IPS DF 4.7 (cell line): ENCODE measurements around the gene FSTL4.
"Not testable (repeated sequence)": the region's sequence is repeated elsewhere in the genome, so short reads cannot be mapped to it uniquely, and the experiment has no call there.

ENCODE experiments used
- DNase-seq: peaks from one replicate; pipeline ENCODE4 v3.0.0-alpha.2; 2013; ENCODE audit warnings: low spot score; ENCODE audit errors: extremely low read depth

Gene FSTL4

DNA sequence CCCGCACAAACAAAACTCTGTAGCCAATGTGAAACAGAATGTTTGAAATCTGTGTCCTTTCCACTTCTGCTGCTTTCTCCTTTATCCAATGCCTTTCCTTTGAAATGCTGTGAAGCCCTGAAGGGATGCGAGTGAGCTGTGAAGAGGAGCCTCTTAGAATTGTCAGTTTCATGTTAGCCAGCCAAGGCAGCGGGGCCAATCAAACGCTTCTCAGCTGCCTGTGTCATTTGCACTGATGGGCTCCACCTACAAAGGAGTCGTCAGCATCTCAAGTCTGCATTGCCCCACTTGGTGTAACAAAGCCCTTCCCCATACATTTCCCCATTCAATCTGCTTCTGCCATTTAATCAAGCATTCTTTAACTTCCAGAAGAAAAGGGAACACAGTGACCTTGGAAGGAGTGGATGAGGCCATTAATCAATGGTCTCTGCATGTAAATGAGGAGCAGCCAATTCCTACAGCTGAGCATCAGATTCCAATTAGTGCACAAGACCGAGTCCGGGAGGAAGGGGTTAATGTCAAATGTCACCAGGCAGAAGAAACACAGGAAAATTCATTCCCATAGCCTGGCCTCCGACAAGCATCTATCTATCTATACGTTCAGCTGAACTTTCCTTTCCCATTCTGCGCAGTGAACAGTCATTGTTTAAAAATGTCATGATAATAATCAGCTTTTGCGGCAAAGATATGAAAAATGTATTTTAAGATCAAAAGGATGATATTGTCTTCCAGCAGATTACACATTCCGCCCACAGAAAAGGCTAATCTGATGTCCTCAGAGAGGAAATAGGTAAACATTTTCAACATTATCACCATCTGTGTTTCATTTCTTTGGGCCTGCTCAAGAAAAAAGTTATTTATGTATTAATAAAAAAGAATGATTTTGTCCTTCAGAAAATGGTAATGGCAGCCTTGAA lies 154.6 kb downstream of the FSTL4 start:
- no peak for DNase-seq

DNA sequence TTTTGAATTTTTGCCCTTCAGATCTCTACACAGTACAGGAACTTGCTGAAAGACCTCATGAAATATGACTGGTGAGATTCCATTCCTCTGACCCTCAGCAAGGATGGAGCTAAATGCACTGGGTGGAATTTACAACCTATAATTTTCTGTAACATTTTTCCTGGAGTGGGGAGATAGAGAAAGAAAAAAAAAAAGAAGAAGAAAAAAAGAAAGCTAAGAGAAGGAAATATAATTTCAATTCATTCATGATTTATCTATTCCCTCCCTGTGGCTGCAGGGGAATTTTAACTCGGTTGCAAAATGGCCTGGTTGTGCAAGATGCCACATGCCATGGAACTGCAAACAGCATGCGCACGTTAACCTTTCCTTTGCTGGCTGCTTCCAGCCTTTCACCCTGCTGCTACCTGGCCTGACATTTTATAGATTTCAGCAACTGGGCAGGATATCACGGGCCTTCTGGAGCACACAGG lies 155.4 kb downstream of the FSTL4 start:
- DNase-seq, result no peak

DNA sequence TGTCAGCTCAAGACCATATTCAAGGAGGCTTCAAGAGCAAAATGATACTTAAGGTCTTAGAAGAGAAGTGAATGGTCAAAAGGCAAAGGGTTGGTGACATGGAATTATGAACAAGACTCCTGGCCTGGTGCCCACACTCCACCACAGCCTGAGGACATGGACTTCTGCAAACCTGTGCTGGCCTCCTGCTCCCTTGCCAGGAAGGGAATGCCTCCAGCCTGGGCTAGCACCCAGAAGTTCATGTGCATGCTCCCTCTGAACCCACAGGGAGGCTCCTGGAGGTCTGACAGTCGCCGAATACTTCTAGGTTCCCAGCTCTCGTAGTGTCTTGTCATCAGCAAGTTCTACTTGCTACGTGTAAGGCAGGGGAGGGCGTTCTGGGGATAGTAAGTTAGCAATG lies 156.7 kb downstream of the FSTL4 start:
- no peak for DNase-seq

DNA sequence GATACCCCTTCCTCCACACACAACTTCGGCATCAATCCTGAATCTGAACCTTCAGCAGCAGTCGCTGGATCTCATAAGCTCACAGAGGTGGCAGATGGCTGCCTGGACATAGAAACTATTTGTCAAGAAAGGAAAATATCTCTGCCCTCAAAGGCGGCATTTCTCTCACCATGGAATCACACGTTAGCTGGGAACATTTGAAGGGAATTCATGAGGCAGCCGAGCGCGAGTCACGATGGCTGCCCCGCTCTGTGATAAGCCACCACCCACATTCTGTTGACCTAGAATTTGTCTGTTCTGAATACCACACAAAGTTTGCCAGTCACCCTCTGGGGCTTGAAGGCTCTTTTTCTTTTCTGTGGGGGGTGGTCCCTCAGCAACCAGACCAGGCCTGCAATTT lies 157.9 kb downstream of the FSTL4 start:
- DNase-seq, result no peak

DNA sequence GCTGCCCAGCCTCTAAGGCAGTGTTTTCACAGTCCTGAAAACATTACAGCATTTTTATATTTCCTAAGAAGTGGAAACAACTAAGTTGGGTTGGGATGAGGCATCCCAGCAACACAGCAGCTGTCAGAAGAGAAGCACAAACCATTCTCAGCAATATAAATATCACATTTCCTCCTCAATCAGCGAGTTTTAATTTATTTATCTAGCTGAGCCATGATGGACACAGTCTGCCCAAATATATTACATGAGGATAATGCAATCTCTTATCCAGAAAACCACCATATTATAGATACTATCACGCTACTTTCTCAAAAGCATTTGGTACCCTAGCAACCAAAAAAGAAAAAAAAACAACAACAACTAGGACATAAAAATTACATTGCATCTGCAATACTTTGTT lies 158.5 kb downstream of the FSTL4 start:
- DNase-seq, result no peak

DNA sequence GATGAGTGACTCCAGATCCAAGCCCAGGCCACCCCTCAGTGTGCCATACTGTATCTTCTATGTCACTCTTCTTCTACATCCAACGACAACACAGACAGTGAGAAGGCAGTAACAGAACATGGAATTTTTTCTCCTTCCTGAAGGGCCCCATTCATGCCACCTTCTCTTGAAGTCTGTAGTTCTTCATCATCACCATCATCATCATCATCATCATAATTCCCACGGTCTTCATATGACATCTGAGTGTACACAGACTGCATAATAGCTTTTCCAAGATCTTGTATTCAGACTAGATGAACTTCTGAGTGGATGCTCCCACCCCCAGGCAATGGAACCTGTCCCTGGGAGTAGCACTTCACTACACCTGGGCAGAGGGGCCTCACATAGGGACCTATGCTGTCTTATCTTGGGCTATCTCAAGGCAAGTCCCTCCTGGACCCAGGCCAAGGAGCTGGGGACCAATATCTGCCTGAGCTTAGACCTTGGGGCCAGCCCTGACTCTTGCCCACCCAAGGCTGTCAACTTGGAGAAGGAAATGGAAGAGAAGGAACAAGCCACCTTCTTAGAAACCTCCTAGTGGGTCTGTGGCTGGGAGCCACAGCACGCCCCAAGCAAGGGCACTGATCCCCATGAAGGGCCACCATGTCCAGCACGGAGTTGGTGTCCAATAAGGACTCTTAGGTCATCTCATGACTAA lies 159.1 kb downstream of the FSTL4 start:
- DNase-seq, result no peak

DNA sequence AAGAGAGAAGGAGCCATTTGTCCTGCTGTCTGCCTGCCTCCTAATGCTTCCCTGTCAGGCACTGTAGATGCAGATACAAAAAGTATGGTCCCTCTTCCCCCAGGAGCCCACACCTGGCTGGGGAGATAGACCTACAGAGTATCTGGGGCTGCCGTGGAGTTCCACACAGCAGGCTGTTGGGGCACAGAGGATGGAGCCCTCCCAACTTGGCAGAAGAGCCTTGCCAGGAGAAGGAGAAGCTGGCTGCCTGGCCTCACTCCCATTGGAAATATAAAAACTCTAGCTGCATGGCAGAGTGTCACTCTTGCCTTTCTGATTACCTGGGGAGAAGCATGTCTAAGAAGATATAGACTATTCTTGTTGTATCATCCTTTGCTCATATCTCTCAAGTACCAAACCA lies 160.4 kb downstream of the FSTL4 start:
- DNase-seq, result no peak

DNA sequence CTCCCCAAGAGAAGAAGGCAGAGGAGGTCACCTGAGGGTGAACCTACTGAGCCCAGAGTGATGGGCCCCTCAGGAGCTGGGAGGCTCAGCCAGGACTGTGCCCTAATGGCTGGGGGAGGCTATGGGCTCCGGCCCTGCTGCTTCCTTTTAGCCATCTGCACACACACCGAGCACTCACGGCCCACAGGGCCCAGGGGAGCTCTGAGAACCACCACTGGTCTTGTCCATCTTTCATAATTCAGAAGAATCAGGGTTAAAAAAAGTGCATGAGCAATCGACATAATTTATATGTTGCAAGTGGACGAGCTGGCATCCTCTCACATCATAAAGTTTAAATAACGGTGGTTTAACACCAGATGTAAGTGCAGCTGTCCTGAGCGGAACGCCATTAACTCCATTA lies 162.1 kb downstream of the FSTL4 start:
- no peak for DNase-seq

DNA sequence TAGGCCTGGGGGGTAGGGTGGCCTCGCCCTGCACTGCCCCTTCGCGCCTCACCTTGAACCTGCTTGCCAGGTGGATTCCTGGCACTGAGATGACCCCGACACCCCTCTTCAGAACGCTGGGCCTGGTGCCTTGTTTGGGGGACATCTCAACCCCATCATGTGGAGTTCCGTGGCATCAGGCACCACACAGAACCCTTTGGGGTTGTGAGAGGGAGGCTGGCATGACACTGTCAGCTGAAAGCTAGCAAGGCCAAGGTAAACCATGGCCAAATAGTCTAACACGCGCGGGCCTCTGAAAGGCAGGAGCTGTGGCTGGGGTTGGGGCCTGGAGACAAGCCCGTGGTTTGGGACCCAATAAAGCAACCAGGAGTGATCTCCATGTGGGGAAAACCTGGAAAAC lies 163.2 kb downstream of the FSTL4 start:
- no peak for DNase-seq

DNA sequence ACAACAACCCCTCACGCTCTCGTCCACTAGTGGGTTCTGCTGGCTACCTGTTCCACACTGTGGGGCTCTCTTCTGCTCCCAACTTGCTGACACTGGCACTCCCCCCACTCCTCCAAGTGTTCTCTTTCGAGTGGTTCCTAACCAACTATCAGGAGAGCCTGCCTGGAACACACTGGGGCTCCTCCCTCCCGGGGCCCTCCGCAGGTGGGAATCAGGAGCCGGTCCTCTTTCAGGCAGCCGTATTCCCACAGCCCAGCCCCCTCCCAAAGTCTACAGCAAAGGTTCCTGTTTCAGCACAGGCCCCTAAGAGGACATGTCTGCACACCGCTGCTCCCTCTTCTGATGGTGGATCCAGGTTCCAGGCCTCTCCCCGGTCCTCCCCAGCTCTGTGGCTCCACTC lies 165.9 kb downstream of the FSTL4 start:
- no peak for DNase-seq

DNA sequence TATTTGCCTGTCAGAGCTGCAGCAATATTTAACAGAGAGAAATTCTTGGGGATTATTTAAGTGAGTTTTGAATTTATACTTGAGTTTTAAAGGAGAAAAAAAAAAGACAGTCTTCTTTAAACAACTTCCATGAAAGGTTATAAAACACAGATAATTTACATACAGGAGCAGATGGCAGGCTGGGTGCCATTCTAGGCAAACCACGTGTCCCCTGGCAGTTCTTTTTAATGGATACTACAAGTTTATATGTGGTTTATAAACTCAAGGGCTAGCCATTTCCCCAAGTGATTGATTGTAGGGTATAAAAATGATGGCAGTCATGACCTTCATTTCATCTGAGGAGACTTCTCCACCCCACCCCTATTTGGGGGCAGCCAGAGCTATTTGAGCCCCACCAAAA lies 166.6 kb downstream of the FSTL4 start:
- no peak for DNase-seq

DNA sequence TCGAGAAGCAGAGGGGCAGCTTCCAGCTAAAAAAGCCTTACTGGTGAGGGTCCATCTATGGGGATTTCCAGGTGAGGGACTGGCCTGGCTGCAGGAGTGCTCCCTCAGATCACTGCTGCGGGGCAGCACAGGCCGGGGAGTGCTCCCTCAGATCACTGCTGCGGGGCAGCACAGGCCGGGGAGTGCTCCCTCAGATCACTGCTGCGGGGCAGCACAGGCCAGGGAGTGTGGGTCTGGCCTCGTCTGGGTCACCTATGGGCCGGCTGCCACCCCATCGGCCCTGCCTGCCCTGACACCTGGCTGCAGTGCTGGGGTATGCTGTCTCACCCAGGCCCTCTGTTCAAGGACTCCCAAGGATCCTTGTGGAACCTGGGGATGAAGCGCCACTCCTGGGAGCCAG lies 167.1 kb downstream of the FSTL4 start:
- DNase-seq, result not testable (repeated sequence)

DNA sequence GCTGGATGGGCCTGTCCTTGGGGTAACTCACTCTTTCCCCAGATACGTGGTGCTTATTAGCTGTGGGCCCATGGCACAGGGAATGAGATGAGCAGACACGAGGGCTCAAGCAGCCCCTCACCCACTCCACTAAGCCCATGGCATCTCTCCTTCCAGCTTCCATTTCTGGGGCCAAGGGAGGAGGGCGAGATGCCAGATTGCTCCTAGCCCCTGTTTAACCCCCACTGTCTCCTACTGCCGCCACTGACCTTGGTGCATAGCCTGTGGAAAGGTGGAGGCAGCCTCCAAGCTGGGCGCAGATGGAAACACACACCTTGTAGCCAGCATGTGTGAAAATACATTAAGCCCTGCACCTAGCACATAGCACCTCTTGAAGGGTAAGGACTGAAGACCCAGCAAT lies 167.6 kb downstream of the FSTL4 start:
- no peak for DNase-seq

DNA sequence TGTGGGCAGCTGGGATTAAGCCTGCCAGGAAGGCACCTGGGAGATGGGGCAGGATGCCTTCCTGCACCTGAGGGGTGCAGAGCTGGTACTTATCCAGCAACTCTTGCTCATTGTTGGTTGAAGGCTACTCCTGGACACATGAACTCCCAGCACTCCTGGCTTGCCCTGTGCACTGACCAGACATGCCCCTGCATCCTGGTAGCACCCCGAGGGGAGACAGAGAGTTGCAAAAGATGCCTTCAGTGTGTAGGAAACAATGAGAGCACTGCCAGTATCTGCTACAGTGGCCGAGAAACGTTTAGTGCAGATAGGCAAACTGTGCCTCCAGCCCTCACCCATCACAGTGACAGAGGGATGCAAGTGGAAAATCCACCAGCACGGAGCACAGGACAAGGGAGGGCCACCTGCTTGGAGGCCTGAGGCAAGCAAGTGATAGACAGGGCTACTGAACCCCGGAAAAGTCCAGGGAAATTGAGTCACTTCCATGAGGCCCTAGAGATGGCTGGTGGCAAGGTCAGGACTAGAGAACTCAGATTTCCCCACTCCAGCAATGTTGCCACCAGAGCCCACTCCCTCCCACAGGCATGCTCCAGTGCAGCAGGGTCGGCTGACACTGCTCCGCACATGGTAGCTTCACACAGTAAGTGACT lies 171.1 kb downstream of the FSTL4 start:
- DNase-seq, result no peak

DNA sequence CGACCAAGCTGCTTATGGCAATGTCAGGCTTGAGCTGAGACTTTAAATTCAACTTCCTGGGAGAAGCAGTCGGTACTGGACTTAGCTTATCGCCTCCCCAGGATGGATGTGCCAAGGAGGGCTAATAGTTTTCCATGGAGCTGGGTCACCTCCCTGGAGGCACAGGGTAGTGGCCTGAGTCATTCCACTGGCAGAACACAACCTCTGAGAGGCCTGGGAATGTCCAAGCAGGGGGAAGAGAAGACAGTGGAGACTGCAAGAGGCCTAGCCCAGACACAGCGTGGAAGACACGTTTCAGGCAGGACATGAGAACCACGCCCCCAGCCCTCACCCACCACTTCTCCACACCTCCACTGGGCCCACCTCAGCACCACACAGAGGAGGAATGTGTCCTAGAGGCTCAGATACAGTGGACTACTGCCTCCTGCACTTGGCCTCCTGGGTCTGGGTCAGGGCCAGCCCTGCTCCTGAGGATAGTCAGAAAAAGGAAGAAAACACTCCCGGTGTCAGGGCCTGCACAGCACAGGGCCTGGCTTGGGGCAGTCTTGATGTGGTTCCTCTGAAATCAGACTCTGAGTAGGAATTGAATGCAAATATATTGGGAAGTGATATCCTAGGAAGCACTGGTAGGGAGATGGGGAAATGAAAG lies 171.8 kb downstream of the FSTL4 start:
- no peak for DNase-seq

DNA sequence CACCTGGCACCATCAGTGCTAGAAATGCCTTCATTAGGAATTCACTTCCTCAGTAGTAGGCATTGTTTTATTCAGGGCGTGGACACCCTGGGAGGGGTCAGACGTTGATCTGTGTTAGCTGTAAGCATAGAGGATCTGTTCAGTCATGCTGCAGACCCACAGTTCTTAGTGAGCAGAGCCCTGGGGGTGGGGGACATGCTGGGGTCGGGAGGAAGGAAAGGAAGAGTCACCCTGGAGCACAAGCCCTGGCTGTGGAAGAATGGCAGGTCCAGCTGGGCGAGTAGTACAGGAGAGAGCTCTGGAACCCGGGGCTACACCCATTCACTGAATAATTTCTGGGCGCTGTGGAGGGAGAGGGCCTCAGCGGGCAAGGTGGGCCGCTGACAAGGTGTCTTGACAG lies 172.5 kb downstream of the FSTL4 start:
- no peak for DNase-seq

DNA sequence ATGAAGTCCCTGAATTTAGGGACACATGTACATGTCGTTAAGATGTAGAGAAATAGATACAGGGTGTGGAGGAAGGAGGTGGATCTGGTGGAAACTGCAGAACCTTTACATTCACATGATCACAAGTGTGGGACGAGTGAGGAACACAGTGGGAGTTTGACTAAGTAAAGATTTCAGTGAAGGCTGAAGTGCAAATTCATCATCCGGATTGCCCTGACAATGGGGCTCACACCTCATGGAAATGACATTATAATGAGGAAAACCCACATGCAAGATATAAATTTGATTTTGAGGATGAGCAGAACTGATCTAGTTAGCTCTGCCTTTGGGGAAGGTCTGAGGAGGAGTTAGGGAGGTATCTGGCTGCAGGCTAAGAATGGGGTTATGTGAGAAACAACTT lies 173.9 kb downstream of the FSTL4 start:
- DNase-seq, result no peak

DNA sequence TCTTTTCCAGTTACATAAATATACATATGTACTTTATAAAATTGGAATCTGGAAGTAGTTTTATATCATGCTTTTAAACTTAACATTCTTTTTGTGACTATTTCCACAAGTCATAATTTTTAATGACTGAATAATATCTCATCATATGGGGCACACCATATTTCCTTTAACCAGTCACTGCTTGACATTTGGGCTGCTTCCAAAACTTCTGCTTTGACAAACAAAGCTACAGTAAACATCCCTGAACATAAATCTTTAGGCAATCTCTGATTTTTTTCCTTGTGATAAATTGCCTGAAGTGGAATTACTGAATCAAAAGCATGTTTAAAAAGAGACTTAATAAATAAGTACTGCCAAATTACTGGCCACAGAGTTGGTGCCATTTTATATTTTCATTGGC lies 178.0 kb downstream of the FSTL4 start:
- no peak for DNase-seq

DNA sequence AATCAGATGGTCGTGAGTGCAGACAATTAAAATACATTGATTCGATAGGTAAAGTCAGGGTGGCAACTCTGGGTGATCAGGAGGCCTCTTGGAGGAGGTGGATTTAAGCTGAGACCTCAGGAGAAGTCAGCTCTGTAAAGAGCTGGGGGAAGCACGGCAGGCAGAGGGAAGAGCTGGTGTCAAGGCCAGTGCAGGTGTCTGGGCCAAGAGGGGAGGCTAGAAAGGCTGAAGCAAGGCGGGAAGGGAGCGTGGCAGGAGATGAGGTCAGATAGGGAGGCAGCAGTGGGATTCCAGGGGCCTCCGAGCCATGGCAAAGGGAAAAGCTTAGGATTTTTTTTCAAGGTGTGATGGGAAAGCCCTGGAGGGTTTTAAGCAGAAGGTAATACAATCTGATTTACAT lies 178.7 kb downstream of the FSTL4 start:
- DNase-seq, result no peak

DNA sequence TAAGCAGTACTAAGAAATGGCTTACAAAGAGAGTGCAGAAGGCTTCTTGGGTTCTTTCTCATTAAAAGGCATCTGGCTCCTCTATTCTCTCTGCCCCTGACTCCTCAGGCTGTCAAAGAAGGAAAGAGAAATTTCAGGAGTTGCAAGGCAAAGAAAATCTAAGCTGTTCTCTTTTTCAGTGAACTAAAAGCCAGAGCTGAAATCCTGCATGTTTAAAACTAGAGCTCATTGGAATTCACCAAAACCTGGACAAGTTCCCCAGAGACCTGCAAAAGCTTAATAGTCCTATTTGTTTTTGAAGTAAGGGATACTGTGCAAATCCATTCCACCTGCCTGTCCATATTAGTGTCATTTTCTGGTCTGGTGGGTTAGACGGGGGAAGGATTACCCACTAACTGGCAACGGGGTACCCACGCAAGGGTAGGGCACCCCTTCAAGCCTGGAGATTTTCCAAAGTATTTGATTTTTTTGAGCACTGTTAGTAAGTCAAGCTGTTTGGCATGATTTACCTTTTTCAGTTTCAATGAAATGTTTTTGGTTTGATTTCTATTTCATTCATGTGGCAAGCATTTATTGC lies 179.3 kb downstream of the FSTL4 start:
- no peak for DNase-seq

DNA sequence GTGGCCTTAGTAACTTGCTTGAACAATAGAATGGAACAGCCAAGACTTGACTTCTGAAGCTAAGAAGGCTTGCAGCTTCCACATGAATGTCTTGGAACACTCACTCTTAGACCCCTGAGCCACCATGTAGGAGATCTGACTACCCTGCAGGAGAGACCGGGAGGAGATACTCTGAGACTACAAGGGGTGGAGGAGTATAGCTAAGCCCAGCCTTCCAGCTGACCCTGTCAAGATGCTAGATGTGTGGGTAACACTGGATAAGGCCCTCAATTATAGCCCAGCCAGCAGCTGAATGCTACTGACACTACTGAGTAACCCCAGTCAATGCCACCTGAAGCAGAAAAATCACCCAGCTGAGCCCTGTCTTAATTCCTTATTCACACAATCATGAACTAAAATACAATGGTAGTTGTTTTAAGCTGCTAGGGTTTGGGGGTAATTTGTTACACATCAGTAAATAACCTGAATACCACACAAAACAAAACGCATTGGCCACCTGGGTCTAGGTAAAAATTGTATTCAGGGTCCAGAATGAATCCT lies 180.9 kb downstream of the FSTL4 start:
- DNase-seq, result no peak
